Measurements from ENCODE around the gene AGBL1. TPM values are rescaled to one million over a fixed set of nuclear protein-coding genes. Genes with fewer than 3 reads are reported as not detected.

Gene AGBL1
- total RNA-seq, 2 experiments from 2014 or later = not detected

- H3K27ac Mint-ChIP-seq = no peak overlapping the region
- ATAC-seq = no peak
- no peaks in the 10 kb centered on the region for H3K36me3 Mint-ChIP-seq
- DNase-seq = no peak
- CTCF ChIA-PET = no interaction called here
- peaks cover 5% of the 10 kb centered on the region for H3K9me3 Mint-ChIP-seq (ENCODE audit: low read depth)
- no peak overlapping the region for H3K4me3 Mint-ChIP-seq
- no peaks in the 10 kb centered on the region for H3K27me3 Mint-ChIP-seq
- no peaks in the 10 kb centered on the region for H3K4me1 Mint-ChIP-seq
Observed at GRCh38 chr15:86591158-86591557, 511.5 kb downstream of the AGBL1 start.

- no peak overlapping the region for H3K4me3 Mint-ChIP-seq
- H3K27ac Mint-ChIP-seq = no peak overlapping the region
- peaks cover 2% of the 10 kb centered on the region for H3K27me3 Mint-ChIP-seq
- CTCF ChIA-PET = no interaction called here
- no peak for DNase-seq
- H3K9me3 Mint-ChIP-seq (ENCODE audit: low read depth) = peaks cover 5% of the 10 kb centered on the region
- no peak for ATAC-seq
- H3K36me3 Mint-ChIP-seq = no peaks in the 10 kb centered on the region
- H3K4me1 Mint-ChIP-seq = no peaks in the 10 kb centered on the region
Observed at GRCh38 chr15:86591994-86592735, 512.5 kb downstream of the AGBL1 start.

DNA sequence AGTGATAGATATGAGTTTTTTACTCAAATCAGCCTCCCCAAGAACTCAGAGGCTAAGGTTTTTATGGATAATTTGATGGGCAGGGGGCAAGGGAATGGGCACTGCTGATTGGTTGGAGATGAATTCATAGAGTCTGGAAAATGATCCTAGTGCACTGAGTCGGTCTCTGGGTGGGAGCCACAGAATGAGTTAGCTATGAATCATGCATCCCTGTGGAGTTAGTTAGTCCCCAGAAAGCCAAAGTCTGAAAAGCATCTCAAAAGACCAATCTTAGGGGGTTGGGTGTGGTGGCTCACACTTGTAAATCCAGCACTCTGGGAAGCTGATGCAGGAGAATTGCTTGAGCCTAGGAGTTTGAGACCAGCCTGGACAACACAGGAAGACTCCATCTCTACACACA, 516.1 kb downstream of the AGBL1 start:
- DNase-seq (no peak), ATAC-seq (no peak)
- CTCF ChIA-PET = no interaction called here
- H3K9me3 Mint-ChIP-seq (ENCODE audit: low read depth) = peaks cover 4% of the 10 kb centered on the region
- H3K4me3 Mint-ChIP-seq = no peak overlapping the region
- no peaks in the 10 kb centered on the region for H3K36me3 Mint-ChIP-seq
- H3K4me1 Mint-ChIP-seq = no peaks in the 10 kb centered on the region
- peaks cover 2% of the 10 kb centered on the region for H3K27me3 Mint-ChIP-seq
- H3K27ac Mint-ChIP-seq = no peak overlapping the region

GRCh38 chr15:86603466-86603865, 523.8 kb downstream of the AGBL1 start:
- DNase-seq (no peak), ATAC-seq (no peak)
- CTCF ChIA-PET = no interaction called here
- no peaks in the 10 kb centered on the region for H3K27me3 Mint-ChIP-seq
- H3K4me1 Mint-ChIP-seq = no peaks in the 10 kb centered on the region
- H3K36me3 Mint-ChIP-seq = no peaks in the 10 kb centered on the region
- H3K27ac Mint-ChIP-seq = no peak overlapping the region
- peaks cover 4% of the 10 kb centered on the region for H3K9me3 Mint-ChIP-seq (ENCODE audit: low read depth)
- H3K4me3 Mint-ChIP-seq = no peak overlapping the region

GRCh38 chr15:86608461-86609205, 529.0 kb downstream of the AGBL1 start:
- Mint-ChIP-seq H3K36me3 (peaks cover 4% of the 10 kb centered on the region), H3K27me3 (no peaks in the 10 kb centered on the region), H3K9me3 (ENCODE audit: low read depth) (peaks cover 4% of the 10 kb centered on the region), H3K4me3 (no peak overlapping the region), H3K4me1 (peaks cover 36% of the 10 kb centered on the region), H3K27ac (no peak overlapping the region)
- ATAC-seq = no peak
- no peak for DNase-seq
- CTCF ChIA-PET = interaction anchor here (1.0 to 2.4 kb wide), 2 partner anchors 11 to 16 kb away, joined by 3 to 5 read pairs; no protein-coding TSS in a partner anchor

DNA sequence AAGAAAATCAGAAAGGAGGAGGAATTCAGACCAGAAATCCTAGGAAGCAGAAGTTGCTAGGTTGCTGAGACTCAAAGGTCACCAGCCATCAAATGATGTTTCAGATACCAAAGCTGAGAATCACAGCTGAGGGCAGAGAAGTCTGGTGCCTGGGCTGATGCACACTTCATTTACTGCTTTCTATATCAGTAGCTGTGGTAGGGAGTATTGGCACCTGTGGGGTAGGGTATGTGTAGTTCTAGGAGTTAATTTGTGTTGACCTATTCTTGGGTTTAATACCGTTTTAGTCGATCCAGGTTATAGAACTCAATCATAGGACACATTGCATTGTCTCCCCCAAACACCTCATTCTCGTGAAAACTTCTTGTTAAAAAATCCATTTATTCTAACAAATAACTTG, 529.6 kb downstream of the AGBL1 start:
- Mint-ChIP-seq H3K36me3 (peaks cover 4% of the 10 kb centered on the region), H3K4me3 (no peak overlapping the region), H3K27me3 (no peaks in the 10 kb centered on the region), H3K9me3 (ENCODE audit: low read depth) (peaks cover 4% of the 10 kb centered on the region), H3K4me1 (peaks cover 36% of the 10 kb centered on the region), H3K27ac (no peak overlapping the region)
- DNase-seq (no peak), ATAC-seq (no peak)
- CTCF ChIA-PET = interaction anchor here (1.0 to 2.4 kb wide), 2 partner anchors 12 to 15 kb away, joined by 3 to 5 read pairs; no protein-coding TSS in a partner anchor

DNA sequence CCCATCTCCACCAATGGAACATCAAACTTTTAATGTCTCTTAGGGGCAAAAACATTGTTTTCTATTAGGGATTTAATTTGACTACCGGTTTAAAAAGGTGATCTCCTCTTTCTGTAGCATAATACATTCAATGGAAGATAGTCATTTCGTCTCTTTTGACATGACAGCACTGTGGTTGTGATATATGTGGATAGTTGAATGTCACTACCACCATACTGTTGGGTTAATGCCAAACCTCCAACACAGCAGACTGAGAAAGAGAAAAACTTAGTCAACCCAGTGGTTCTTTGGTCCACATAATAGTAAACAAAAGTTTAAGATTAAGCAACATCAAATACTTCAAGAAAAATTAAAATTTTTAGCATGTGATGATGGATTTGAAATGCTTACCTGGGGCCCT, 530.4 kb downstream of the AGBL1 start:
- Mint-ChIP-seq H3K4me3 (no peak overlapping the region), H3K27ac (no peak overlapping the region)
- ATAC-seq = no peak

DNA sequence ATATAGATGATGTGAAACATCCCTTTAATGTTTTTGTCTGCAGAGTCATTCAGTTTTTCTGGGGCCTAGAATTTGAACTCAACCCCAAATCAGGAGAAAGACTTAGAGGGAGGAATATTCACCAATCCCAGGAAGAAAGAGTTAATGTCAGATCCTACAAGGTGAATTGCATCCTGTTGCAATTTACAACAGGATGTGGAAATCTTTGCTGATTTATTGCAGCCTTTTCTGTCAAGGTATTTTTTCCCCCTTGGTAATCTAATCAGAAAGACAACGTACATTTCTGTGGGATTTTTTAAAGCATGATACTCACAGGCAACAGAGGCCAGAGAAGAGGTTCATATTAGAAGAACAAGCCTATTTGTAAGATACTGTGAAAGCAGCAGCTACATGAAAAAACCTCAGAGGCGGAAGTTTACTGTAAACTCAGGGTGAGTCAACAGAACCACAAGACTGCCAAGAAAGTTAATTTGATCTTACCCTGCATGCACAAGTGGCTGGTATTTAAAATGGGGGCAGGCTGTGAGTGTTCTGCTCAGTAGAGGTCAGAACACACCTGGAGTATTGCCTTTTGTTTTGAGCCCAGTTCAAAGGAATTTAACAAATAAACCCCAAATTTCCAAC, 531.9 kb downstream of the AGBL1 start:
- DNase-seq = peak; percentile 69
- CTCF ChIA-PET = interaction anchor here (1.0 to 1.8 kb wide), 3 partner anchors 10 to 42 kb away, joined by 3 to 6 read pairs (median 4); no protein-coding TSS in a partner anchor
- H3K27me3 Mint-ChIP-seq = no peaks in the 10 kb centered on the region
- peaks cover 56% of the 10 kb centered on the region for H3K4me1 Mint-ChIP-seq
- H3K4me3 Mint-ChIP-seq = no peak overlapping the region
- peaks cover 6% of the 10 kb centered on the region for H3K36me3 Mint-ChIP-seq
- no peaks in the 10 kb centered on the region for H3K9me3 Mint-ChIP-seq (ENCODE audit: low read depth)
- peak; percentile 95 for ATAC-seq
- H3K27ac Mint-ChIP-seq = peak overlapping the region; percentile 80

More for the DNA sequence above, 530.4 kb downstream of the AGBL1 start:
- no peak for DNase-seq
- H3K36me3 Mint-ChIP-seq = peaks cover 4% of the 10 kb centered on the region
- H3K9me3 Mint-ChIP-seq (ENCODE audit: low read depth) = peaks cover 4% of the 10 kb centered on the region
- CTCF ChIA-PET = no interaction called here
- peaks cover 42% of the 10 kb centered on the region for H3K4me1 Mint-ChIP-seq
- H3K27me3 Mint-ChIP-seq = no peaks in the 10 kb centered on the region

- DNase-seq (no peak), ATAC-seq (no peak)
- peaks cover 59% of the 10 kb centered on the region for H3K4me1 Mint-ChIP-seq
- H3K27me3 Mint-ChIP-seq = no peaks in the 10 kb centered on the region
- H3K27ac Mint-ChIP-seq = peak overlapping the region; percentile 1
- CTCF ChIA-PET = no interaction called here
- no peak overlapping the region for H3K4me3 Mint-ChIP-seq
- peaks cover 6% of the 10 kb centered on the region for H3K36me3 Mint-ChIP-seq
- no peaks in the 10 kb centered on the region for H3K9me3 Mint-ChIP-seq (ENCODE audit: low read depth)
Observed at GRCh38 chr15:86615411-86615810, 535.7 kb downstream of the AGBL1 start.

DNA sequence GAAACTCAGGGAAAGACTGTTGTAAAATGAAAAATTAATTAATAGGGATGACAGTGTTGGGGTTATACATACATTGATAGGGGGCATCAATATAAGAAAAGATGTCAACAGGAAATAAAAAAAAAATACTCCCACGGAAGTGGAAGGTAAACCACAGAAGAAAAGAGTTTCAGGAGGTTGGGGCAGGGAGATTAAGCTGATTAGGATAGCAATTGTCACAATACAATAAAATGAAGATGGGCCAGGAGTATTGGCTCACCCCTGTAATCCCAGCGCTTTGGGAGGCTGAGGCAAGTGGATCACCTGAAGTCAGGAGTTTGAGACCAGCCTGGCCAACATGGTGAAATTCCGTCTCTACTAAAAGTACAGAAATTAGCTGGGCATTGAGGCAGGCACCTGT, 536.1 kb downstream of the AGBL1 start:
- peaks cover 57% of the 10 kb centered on the region for H3K4me1 Mint-ChIP-seq
- CTCF ChIA-PET = no interaction called here
- H3K27ac Mint-ChIP-seq = peak overlapping the region; percentile 1
- DNase-seq (no peak), ATAC-seq (no peak)
- peaks cover under 1% of the 10 kb centered on the region for H3K27me3 Mint-ChIP-seq
- H3K36me3 Mint-ChIP-seq = peaks cover 4% of the 10 kb centered on the region
- no peak overlapping the region for H3K4me3 Mint-ChIP-seq
- no peaks in the 10 kb centered on the region for H3K9me3 Mint-ChIP-seq (ENCODE audit: low read depth)

DNA sequence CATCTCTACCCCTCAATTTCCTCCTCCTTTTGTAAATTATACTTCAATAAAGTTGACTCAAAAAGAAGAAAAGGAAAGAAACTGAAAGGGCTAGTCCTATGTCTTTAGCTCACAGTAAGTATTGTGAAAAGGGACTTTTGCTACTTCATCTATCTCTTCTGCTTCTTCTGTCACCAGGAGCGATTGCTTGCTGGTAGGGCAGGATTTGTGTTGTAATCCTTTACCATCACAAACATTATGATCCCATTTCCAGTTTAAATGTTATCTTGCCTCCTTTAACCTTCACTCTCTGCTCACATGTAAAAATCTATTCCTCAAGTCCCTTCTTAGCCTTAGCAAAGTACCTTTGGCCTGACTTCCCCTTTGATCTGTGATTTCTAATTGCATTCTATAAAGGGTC, 537.1 kb downstream of the AGBL1 start:
- Mint-ChIP-seq H3K9me3 (ENCODE audit: low read depth) (no peaks in the 10 kb centered on the region), H3K27ac (no peak overlapping the region), H3K4me1 (peaks cover 49% of the 10 kb centered on the region), H3K27me3 (peaks cover 4% of the 10 kb centered on the region), H3K4me3 (no peak overlapping the region), H3K36me3 (peaks cover 4% of the 10 kb centered on the region)
- CTCF ChIA-PET = no interaction called here
- ATAC-seq = no peak
- no peak for DNase-seq

DNA sequence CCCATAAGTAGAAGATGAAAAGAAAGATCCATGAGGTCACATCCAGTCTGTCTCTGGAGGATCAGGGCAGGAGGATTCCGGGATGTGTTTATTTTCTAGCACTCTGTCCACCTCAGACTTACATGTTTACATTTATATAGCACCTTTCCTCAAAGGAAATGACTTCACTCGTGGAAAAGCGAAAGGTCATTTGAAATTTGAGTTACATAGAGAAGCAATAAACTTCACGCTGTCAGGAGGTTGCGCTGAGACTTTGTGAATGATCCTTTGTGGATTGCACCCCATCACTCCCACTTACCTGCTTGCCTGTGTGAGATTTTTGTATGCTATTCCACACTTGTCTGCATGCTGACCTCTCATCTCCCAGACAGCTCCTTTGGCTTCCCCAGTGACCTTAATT, 540.5 kb downstream of the AGBL1 start:
- ATAC-seq (no peak), DNase-seq (no peak)
- no peak overlapping the region for H3K27ac Mint-ChIP-seq
- H3K27me3 Mint-ChIP-seq = peaks cover 4% of the 10 kb centered on the region
- H3K36me3 Mint-ChIP-seq = peaks cover 2% of the 10 kb centered on the region
- H3K4me3 Mint-ChIP-seq = no peak overlapping the region
- H3K9me3 Mint-ChIP-seq (ENCODE audit: low read depth) = no peaks in the 10 kb centered on the region
- CTCF ChIA-PET = no interaction called here
- peaks cover 41% of the 10 kb centered on the region for H3K4me1 Mint-ChIP-seq

DNA sequence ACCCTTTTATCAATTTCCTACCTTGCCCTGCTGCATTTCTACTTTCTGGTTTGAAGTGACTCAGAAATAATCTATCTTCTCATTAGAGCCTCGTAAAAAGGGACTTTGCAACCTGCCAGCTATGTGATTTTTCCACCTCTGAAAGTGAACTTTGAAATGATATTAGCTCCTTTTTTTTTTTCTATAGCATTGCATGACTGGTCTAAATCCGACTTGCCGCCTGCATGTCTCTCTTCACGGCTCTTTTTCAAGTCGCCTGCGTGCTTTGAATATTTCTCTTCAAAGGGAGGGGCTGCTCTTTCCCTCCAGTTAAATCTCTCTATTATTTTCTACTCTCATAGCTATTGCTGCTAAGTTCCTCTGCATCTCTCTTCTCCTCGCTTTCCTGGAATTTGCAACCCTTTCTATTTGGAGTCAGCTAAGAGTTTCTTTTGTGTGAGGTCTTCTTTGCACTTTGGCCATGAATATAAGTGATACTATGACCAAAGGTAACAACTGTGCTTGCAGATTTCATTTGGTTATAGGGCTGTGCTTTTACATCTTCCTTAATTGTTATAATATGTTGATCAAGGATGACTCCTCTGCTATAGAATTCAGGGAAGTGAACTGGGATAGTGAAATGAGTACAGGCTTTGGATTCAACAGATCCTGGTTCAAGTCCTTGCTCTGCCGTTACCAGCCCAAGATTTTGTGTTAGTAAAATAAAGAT, 541.1 kb downstream of the AGBL1 start:
- Mint-ChIP-seq H3K27me3 (peaks cover 4% of the 10 kb centered on the region), H3K36me3 (no peaks in the 10 kb centered on the region), H3K27ac (no peak overlapping the region), H3K9me3 (ENCODE audit: low read depth) (no peaks in the 10 kb centered on the region), H3K4me3 (no peak overlapping the region), H3K4me1 (peaks cover 38% of the 10 kb centered on the region)
- DNase-seq (no peak), ATAC-seq (no peak)
- CTCF ChIA-PET = interaction anchor here (0.7 kb wide), 1 partner anchor 9 kb away, joined by 3 read pairs; no protein-coding TSS in a partner anchor

Measured in activated CD8-positive, alpha-beta memory T cell treated with anti-CD3 and anti-CD28 coated beads, Interleukin-2, amount 10 ng/mL, durations not matched to agents 7 days and 5 days (primary cell).